A549 treated with CORT108297 at 1 μM for 4 hours (cell line): ENCODE results near the gene MYO15A. TPM values are rescaled to one million over a fixed set of nuclear protein-coding genes. Genes with fewer than 3 reads are reported as not detected.

Source experiments
- total RNA-seq: library from RNA; stranded (reverse); fragments of 200-300 nt; extraction: Qiagen RNA extraction; gene quantifications from 5 replicates; pipeline ENCODE4 v1.2.3, GENCODE V29; 2022

The MYO15A gene
- total RNA-seq = 0.27 to 0.58 TPM (median 0.35 TPM) in 5 replicates

GRCh38 chr17:18108401-18109312 is at the start of gene MYO15A:
Gene MYO15A (plus strand): TSS chr17:18108756. CDS start chr17:18118801, 10,045 bp downstream.

GRCh38 chr17:18087610-18088491 is 20.7 kb upstream of the MYO15A start, which contains the start of gene DRG2:
Gene DRG2 (plus strand): TSS chr17:18087948. CDS start chr17:18088024, 76 bp downstream.

GRCh38 chr17:18183334-18184142 is 75.0 kb downstream of the MYO15A start, which contains the start of gene ALKBH5:
Gene ALKBH5 (plus strand): TSS chr17:18183828. CDS start chr17:18184244, 416 bp downstream.

GRCh38 chr17:18225121-18225641 is 116.6 kb downstream of the MYO15A start, which contains the start of gene LLGL1:
Gene LLGL1 (plus strand): TSS chr17:18225635. CDS start chr17:18225683, 48 bp downstream.

Other genes starting within 250 kb of the MYO15A start
- 16.7 to 22.9 TPM (median 19.9 TPM) in 5 replicates for gene TOM1L2, start 136.4 kb upstream of the MYO15A start, total RNA-seq
- 2.2 to 3.2 TPM (median 3.0 TPM) in 5 replicates for gene DRC3, start 135.9 kb upstream of the MYO15A start, total RNA-seq
- 18.2 to 31.7 TPM (median 28.6 TPM) in 5 replicates for gene ATPAF2, start 69.6 kb upstream of the MYO15A start, total RNA-seq
- 9.8 to 12.7 TPM (median 11.4 TPM) in 5 replicates for gene GID4, start 69.3 kb upstream of the MYO15A start, total RNA-seq
- gene DRG2, start 20.8 kb upstream of the MYO15A start, total RNA-seq = 47.4 to 59.4 TPM (median 53.7 TPM) in 5 replicates
- gene ALKBH5, start 75.1 kb downstream of the MYO15A start, total RNA-seq = 47.5 to 59.1 TPM (median 51.3 TPM) in 5 replicates
- gene LLGL1, start 116.9 kb downstream of the MYO15A start, total RNA-seq = 11.9 to 19.7 TPM (median 17.0 TPM) in 5 replicates
- 232 to 268 TPM (median 246 TPM) in 5 replicates for gene FLII, start 150.0 kb downstream of the MYO15A start, total RNA-seq
- 6.4 to 12.9 TPM (median 10.7 TPM) in 5 replicates for gene MIEF2, start 151.9 kb downstream of the MYO15A start, total RNA-seq
- gene TOP3A, start 206.2 kb downstream of the MYO15A start, total RNA-seq = 33.1 to 41.3 TPM (median 36.1 TPM) in 5 replicates
- 14.6 to 17.0 TPM (median 16.6 TPM) in 5 replicates for gene SMCR8, start 206.5 kb downstream of the MYO15A start, total RNA-seq